ENCODE measurements around the gene CACNG4.
"Not testable (repeated sequence)": the region's sequence is repeated elsewhere in the genome, so short reads cannot be mapped to it uniquely, and the experiment has no call there.

Gene CACNG4

DNA sequence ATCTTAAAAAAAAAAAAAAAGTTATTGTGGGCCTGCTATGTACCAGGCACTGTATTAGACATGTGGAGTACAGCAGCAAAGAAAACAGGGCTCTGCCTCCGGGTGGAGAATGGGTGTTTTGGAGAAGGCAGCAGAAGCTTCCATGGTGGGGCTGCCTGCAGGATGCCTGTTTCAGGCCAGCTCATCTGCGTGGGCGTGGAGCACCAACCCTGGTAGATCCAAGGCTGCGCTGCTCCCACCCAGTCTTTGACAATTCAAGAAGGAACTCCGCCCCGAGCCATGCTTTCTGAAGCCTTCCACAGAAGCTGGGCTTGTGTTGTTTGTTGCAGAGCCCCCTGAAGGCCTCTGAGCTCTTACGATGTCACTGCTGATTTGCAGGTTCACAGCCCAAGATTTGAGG is 56.7 kb downstream of the CACNG4 start:
- DNase-seq: no peak

DNA sequence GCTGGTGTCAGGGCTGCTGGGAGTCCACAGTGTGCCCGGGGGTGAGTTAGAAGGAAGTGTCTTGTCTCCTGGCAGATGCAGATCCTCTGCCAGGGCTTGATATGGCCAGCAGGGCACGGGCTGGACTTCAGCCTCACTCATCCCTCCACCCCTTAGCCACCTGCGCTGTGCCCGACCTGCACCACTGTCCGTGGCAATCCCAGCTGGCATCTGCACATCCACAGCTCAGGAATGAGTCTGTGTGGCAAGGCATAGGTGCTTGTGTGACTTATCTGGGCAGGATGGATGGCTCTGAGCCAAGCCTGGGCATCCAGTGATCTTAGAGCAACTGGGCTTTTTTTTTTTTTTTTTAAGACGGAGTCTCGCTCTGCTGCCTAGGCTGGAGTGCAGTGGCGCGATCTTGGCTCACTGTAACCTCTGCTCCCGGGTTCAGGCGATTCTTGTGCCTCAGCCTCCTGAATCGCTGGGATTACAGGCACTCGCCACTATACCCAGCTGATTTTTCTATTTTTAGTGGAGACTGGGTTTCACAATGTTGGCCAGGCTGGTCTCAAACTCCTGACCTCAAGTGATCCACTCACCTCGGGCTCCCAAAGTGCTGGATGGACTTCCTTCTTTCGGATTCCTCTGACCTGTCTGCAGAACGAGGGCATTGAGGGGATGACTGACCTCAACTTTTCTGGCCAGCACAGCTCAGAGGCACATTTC is 57.4 kb downstream of the CACNG4 start:
- DNase-seq: no peak

DNA sequence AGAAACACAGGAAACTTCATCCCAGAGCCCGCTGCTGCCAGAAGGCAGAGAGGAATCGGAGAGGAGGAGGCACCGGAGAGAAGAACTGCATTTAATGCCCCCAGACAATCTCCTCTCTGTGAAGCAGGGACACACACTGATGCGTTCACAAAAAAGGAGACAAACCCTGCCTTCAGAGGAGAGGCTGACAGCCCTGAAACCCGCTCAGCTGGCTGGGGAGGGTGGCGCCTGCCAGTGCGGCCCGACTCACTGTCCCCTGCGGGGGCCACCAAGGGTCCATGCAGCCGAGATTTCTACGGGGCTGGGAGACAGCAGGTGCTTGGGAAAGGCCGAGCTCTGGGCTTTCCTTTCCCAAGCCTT is 57.9 kb downstream of the CACNG4 start:
- no peak for DNase-seq

DNA sequence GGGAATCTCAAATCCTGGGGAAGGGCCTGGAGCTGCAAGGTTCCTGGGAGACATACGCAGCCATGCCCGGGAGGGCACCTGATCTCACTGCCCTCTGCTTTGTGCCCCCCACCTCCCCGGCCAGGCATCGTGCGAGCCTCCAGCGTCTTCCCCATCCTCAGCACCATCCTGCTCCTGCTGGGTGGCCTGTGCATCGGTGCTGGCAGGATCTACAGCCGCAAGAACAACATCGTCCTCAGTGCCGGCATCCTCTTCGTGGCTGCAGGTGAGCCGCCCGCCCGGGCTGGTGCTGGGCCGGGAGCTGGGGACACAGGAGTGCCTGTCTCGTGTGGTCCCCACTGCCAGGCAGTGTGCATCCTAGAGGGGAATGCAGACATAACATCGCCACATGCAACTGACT is 60.2 kb downstream of the CACNG4 start:
- DNase-seq: no peak

DNA sequence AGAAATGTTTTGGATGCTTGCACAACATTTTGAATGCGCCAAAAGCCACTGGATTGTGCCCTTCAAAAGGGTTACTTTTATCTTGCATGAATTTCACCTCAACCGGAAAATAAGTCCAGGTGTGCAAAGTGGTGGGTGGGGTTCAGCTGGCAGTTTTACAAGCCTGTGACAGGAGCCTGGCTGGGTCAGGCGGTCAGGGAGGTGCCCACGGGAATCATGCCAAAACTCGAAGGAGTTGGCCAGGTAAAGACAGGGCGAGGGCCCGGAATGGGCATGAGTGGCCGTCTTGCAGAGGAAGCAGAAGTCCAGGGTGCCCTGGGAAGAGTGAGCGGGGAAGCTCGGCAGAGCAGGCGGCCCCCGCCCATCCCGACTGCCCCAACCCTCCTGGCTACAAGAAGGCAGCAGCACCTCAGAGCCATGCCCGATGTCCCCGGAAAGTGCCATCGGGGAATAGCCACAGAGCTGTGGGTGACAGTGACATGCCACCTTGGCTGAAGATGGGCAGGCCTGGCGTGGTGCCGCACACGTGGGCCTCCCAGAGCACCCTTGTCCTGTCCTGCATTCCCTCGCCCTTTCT is 60.8 kb downstream of the CACNG4 start:
- DNase-seq: no peak

DNA sequence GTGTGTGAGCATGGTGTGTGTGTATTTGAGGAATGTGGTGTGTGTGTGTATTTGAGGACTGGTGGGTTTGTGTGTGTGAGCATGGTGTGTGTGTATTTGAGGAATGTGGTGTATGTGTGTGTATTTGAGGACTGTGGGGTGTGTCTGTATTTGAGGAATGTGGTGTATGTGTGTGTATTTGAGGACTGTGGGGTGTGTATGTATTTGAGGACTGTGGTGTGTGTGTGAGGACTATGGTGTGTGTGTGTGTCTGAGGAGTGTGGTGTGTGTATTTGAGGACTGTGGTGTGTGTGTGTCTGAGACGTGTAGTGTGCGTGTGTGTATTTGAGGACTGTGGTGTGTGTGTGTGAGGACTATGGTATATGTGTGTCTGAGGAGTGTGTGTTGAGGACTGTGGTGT is 61.8 kb downstream of the CACNG4 start:
- DNase-seq: no peak

DNA sequence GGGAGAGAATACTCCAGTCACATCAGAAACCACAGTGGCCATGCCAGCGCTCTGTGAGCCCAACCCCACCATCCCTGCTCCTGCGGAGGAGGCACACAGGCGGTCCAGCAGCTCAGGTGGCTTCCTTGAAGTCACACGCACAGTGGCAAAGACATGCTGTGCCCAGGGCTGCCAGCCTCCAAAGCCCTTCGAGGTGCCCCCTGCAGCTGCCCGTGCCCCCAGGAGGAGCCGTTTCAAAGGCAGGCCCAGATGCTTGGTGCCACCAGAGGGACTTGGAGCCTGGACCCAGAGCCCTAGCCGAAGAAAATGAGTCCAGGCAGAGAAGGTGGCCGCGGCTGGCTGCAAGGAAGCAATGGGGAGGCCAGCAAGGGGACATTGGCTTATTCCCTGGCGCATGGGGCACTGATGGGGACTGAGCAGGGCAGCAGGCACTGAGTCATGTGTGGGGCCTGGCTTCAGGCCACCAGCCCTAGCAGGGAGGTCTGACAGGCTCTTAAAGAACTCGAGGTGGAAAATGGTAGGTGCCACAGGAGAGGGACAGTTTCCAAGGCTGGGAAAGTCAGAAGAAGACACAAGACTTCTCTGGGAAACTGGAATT is 62.6 kb downstream of the CACNG4 start:
- no peak for DNase-seq

DNA sequence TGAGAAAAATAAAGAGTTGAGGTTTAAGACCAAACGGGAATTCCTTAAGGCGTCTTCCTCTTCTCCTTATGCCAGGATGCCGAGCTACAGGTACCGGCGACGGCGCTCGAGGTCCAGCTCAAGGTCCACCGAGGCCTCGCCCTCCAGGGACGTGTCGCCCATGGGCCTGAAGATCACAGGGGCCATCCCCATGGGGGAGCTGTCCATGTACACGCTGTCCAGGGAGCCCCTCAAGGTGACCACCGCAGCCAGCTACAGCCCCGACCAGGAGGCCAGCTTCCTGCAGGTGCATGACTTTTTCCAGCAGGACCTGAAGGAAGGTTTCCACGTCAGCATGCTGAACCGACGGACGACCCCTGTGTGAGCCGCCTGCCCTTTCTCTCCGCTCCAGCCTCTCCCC is 66.1 kb downstream of the CACNG4 start:
- no peak for DNase-seq

DNA sequence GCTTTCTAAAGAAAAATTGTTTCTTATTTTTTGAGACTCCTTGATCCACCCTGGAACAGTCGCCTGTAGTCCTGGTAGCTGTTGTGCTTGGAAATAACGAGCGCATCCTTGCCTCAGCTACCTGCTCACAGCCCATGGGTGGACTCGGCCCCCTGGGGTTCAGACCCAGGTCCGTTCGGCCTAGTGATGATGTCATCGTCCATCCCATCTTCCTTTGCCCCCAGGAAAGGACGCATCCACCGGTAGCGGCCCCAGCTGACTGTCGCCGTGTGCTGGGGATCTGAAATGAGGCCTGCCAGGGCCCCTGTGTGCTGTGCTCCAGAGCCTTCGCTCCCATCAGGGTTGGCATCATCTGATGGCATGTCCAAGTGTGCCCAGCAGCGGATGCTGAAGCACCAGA is 67.9 kb downstream of the CACNG4 start:
- no peak for DNase-seq

DNA sequence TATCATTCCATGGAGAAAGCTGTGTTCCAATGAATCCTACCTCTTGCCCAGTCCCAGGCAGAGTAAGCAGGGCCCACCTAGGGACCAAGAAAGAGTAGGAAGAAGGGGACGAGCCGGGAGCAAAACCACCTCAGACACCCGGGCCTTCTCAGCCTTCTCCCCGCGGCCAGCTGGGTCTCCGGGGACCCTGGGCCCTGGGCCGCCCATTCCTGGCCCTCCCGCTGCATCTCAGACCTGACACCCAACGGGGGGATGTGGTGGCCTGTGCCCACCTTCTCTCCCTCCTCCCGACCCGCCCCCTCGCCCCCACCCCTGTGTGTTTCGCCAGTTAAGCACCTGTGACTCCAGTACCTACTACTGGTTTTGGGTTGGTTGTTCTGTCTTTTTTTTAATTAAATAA is 68.5 kb downstream of the CACNG4 start:
- no peak for DNase-seq

DNA sequence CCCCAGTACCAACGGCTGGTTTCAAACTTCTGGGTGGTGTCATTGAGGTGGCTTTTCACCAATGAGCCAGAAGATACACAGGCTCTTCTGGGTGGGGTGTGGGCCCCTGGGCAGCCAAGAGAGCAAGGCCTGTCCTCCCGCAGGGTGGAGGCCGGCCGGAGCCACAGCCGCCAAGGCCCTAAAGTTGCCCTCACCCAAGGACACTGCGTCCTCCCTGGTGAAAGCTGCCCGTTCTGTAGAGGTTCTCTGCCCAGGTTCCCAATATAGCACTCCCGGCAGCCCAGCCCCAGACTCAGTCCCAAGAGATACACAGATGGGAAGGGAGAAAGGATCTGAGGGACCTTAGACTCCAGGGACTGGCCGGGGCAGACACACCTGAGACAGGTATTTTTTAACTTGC is 69.1 kb downstream of the CACNG4 start:
- DNase-seq: no peak

DNA sequence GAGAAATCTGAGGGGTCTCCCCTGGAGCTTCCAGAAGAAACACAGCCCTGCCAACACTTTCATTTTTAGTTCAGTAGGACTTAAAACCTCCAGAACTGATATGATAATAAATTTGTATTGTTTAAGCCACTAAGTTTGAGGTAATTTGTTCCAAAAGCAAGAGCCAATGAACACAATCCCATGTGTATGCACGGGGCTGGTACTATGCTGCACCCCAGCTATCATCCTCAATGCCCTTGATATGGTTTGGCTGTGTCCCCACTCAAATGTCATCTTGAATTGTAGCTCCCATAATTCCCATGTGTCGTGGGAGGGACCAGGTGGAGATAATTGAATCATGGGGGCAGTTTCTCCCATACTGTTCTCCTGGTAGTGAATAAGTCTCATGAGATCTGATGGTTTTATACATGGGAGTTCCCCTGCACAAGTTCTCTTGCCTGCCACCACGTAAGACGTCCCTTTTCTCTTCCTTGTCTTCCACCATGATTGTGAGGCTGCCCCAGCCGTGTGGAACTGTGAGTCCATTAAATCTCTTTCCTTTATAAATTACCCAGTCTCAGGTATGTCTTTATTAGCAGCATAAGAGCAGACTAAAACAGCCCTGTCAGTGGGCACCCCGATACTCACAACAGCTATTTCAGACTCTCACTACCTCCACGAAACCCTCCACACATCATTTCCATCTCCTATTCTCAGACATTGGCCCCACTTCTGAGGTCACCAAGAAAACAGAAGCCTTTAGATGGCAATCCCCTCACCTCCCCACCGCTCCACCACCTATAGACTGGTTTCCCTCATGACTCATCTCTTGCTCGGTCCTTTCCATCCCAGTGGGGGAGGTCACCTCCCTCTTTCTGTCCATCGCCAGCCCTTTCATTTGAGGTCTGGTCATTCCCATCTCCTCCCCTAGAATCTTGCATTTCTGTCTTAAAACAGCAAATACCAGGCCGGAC is 70.9 kb downstream of the CACNG4 start:
- no peak for DNase-seq

DNA sequence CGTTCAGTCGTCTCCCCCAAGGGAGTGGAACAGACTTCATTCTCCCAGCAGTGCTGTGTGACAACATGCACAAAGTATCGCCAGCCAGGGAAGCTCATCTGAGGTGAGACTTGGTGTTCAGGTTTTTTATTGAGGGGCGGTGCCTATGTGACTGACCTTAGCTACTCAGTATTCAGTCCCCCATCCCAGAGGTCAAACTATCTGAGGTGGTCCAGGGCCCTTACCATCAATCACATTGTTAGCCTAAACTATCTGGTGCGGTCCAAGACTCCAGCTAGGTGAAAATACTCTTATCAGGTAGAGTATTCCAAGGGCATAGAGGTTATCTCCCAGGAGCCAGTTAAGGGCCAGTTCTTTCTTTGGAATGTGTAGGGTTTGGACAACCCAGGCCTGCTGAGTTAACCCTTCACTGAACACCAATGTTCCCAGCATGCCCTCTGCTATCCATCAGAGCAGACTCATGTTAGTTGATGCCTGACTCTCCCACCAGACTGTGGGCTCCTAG is 74.4 kb downstream of the CACNG4 start:
- DNase-seq: no peak

DNA sequence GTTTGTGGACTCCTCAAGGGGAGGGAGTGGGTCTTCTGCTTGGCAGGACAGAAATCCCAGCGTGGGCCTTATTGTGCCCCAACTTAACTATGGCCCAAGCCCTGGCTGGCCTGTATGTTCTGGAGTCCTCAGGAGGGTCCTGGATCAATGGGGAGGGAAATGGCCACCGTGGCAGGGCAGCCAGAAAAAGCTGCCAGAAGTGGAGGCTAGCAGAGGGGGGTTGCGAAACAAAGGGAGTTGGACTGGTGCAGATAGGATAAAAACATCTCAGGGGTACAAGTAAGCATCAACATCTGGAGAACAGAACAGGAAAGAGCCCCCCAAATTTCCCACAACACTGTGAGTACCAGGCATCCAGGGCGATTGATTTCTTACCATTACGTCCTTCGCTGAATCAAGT is 76.1 kb downstream of the CACNG4 start:
- no peak for DNase-seq

DNA sequence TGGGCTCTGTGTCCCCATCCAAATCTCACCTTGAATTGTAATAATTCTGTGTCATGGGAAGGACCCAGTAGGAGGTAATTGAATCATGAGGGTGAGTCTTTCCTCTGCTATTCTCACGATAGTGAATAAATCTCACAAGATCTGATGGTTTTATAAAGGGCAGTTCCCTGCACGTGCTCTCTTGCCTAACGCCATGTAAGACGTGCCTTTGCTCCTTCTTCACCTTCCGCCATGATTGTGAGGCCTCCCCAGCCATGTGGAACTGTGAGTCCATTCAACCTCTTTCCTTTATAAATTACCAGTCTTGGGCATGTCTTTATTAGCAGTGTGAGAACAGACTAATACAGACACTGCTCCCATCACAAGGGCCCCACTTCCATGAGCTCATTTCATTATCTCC is 76.6 kb downstream of the CACNG4 start:
- not testable (repeated sequence) for DNase-seq

DNA sequence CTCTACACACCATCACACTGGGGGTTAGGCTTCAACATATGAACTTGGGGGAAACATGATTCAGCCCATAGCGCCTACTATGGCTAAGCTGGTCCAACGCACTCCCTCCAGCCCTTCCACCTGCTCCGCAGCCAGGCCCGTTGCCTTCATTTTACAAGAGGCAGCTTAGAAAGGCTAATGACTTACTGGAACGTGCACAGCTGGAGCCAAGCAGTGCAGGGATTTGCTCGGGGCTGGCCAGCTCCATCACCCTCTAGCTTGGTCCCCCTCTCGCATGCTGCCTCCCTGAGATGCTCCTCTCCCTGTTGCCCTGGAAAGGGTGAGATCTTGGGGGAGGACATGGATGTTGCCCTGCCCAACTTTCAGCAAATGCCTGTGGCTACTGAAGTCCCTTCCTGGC is 77.0 kb downstream of the CACNG4 start:
- DNase-seq: no peak

DNA sequence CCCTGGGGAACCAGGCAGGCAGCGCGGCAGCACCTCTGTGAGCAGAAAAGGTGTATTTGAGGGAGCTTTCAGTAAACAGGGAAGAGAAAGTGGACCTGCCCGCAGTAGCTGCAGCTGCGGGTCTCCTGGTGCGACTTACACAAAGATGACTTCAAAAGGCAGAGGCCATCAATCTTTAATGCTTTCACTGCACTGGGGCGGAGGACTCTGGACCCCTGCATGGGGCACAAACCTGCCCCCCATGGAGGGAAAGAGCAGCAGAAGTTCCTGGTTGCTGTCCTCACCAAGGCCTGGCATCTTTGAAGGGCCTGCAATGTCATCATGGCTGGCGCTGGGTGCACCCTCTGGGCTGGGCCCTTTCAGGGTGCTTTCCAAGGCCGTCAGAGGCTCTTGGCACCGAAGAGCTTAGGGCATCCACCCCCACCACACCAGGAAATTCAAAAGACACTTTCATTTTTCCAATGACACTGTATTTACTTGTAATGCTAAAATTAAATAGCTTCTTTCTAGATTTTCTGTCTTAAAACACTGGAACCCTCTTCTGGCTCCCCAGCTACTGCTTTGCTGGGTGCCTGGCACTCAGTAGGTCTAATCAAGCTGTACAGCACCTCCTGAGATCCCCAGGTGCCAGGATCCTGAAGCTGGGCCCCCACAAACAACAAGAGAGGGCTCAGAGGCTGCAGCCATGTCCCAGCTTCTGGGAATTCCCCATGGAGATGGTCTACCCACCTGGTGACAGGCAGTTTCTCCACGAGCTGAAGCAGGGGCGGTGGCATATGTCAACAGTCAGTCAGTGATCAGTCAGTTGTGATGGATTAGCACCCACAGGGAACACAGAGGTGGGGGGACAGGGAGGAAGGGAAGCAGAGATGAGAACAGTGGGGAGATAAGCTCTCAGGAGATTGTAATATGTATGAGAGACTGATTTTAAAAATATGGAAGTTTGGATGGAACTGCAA is 77.7 kb downstream of the CACNG4 start:
- peak; percentile 36 for DNase-seq

DNA sequence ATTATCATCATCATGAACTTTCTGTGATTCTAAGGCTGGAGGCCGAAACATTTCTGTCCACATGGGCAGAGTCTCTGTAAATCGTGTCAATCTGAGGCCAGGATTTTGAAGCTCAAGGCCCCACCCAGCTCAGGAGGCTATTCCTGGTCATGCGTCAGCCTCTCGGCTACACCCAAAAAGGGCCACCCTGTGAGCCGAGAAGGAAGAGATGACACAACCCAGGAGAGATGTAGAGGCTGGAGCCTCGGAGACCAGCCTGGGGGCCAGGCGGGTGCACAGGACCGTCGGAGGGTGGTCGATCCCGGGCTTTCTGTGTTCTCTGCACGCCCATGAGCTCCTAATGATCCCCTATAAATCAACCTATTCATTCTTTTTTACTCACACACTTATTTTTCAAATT is 78.8 kb downstream of the CACNG4 start:
- no peak for DNase-seq

DNA sequence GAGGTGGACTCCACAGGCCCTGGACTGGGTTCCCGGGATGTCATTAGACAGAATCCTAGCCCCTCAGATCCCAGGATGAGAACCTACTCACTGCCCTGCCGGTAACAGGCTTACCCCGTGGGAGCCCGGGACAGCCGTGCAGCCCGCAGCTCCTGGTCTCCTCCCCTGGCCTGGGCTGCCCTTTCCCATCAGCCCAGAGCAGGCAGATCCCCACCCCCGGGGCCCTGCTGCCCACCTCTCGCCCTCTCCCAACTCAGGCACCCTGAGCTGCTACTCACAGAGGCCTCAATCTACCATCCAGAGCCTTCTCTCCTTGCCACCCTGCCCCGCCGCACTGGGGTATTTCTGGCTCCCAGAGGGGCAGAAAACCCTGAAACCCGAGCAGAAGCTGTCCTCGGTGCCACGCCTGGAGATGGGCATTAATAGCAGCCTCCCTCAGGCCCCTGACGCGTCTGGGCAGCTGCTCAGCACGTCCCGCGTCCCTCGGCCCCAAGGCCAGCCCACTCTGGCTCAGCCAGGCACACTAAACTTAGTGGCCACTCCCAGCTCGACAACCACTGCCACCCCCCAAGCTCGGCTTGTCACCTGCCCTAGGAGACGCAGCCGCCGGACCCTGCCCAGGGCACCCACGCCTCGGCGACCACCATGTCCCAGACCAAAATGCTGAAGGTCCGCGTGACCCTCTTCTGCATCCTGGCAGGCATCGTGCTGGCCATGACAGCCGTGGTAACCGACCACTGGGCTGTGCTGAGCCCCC is 79.7 kb downstream of the CACNG4 start, which contains the start of gene CACNG1:
TSS of gene CACNG1 (plus strand) at position 539 of the 757 bp plus-strand sequence. CDS start at position 646, 107 bp downstream.
- no peak for DNase-seq

DNA sequence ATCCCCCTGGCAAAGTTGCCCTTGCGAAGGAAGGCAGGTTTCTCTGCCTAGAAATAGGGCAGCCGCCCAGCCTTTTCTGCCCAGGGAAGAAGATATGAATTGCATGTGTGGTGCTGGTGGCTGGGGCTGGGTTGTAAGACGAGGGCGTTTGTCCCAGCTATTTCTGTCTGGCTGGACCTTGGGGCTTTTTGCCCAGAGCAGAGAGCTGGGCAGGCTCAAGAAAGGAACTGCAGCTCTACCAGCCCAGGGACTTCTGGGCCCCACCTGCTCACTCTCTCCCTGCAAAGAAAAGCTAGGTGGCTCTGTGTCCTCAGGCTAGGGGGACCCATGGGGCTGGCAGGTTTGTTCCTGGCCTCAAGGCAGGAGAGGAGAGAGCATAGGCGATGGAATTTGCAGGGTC is 80.4 kb downstream of the CACNG4 start:
- no peak for DNase-seq

DNA sequence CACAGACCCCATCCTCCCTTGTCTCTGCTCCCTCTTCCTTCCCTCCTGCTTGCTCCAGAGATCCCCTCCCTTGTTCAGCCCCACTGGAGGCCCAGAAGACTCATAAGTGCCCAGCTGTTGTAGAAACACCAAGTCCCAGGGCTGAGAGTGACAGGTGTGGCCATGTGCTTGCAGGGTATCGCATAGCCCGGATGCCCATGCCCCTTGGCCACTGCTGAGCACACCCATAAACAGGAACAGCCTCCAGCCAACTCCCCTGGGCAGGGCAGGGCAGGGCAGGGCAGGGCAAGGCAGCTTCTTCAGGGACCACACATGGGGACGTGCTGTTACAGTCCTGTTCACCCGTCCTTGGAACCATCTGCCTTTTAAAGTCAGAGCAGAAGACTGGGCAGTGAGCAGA is 81.9 kb downstream of the CACNG4 start:
- no peak for DNase-seq

All from NCI-H2171 (cell line).